ENCODE data around the gene ATP6V0C. TPM values are rescaled to one million over a fixed set of nuclear protein-coding genes. Genes with fewer than 3 reads are reported as not detected.

Gene ATP6V0C
- 14.0 and 28.9 TPM in 2 replicates for total RNA-seq

DNA sequence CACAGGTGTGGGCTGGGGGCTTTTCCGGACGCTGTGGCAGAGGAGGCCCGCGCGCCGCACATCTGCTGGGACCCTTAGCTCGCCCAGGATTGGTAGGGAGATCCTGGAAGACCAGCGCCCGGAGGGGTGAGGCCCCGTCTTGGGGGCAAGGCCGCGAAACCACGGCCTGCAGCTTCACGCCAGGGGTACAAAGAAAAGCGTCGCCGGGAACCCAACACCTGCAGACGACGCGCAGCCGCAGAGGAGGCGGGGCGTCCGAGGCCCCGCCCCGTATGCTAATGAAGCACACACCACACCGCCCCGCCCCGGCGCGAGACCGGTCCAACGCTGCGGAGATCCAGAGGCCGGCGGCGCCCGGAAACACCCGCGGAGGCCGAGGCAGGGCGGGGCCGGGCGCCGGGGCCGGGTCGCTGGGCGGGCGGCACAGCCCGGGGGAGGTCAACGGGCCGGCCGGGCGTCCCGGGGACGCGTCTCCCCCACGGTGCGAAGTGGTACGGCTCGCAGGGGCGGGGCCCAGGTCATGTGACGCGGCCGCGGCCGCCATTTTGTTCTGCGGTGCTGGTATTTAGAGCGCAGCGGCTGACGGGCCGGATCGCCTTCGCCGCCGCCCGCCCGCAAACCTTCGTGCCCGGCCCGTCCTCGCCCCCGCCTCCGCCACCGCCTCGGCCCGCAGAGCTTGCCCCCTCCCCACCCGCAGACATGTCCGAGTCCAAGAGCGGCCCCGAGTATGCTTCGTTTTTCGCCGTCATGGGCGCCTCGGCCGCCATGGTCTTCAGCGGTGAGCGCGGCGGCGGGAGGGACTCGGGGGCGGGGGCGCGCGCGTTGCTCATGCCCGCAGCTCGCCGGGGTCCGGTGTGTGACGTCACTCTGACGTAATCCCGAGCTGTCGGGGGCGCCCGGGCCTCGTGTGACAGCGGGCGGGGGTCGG is at the start of gene ATP6V0C:
Gene ATP6V0C, plus strand, starts transcription at position 548 of the 928 bp plus-strand sequence. Its CDS starts 152 bp downstream, at position 700.

GRCh38 chr16:2471016-2471652 is 42.6 kb upstream of the ATP6V0C start, which contains the start of gene NTN3:
Gene NTN3 (plus strand): TSS chr16:2471297. CDS start chr16:2471702, 405 bp downstream.

GRCh38 chr16:2474877-2475412 is 38.8 kb upstream of the ATP6V0C start, which contains the start of gene TBC1D24:
Gene TBC1D24 (plus strand): TSS chr16:2475127. CDS start chr16:2496149, 21,022 bp downstream.

DNA sequence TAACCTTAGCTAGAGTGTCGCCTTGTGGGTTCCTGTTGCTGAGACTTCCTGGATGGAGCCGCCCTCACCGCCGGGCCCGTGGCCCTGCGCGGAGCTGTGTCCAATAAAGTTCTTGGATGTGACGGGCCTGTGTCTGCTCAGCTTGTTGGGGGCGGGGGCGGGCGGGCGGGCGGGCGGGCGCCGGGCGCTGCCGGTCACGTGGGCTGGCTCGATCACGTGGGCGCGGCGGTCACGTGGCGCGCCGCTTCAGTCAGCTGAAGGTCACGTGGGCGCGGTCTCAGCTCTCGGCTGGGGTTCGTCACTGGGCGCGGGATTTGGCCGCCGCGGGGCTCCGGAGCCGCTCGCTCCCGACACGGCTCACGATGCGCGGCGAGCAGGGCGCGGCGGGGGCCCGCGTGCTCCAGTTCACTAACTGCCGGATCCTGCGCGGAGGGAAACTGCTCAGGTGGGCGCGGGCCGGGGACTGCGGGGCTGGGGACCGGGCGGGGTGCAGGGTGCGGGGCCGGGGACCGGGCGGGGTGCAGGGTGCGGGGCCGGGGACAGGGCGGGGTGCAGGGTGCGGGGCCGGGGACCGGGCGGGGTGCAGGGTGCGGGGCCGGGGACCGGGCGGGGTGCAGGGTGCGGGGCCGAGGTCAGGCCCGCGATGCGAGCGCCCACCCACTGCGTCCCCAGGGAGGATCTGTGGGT is 6.5 kb downstream of the ATP6V0C start, which contains the start of gene AMDHD2:
Gene AMDHD2, plus strand, starts transcription at position 275 of the 687 bp plus-strand sequence. Its CDS starts 88 bp downstream, at position 363.

DNA sequence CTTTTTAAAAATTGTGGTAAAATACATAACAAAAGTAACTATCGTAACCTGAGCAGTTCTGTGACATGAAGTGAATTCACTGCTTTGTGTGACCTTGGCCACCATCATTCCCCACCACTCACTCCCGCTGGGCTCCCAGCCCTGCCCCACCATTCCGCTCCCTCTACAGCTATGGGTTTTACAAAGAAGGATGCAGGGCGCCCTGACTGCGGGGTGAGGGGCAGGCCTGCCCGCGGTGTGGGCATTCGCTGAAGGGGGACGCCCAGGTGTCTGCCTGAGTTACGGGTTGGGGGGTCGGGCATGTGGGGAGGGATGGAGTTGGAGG is 17.6 kb downstream of the ATP6V0C start, which contains the start of gene CEMP1:
Gene CEMP1, minus strand, starts transcription at position 38 of the 325 bp plus-strand sequence. CDS start 335 bp downstream, outside the sequence.

GRCh38 chr16:2537451-2538379 is 24.0 kb downstream of the ATP6V0C start, which contains the start of gene PDPK1:
Gene PDPK1 (plus strand): TSS chr16:2538021. CDS start chr16:2538113, 92 bp downstream.

Other genes with a start within 250 kb of the ATP6V0C start
- gene RNPS1, start 245.8 kb upstream of the ATP6V0C start, total RNA-seq, result 80.3 and 114 TPM in 2 replicates
- gene ABCA3, start 173.2 kb upstream of the ATP6V0C start, total RNA-seq, result 0.64 and 0.68 TPM in 2 replicates
- 3.1 and 5.5 TPM in 2 replicates for gene CCNF, start 84.5 kb upstream of the ATP6V0C start, total RNA-seq
- gene TEDC2, start 53.8 kb upstream of the ATP6V0C start, total RNA-seq, result 1.00 and 1.0 TPM in 2 replicates
- 0.21 TPM in 1 of 2 replicates, not detected in the other for gene NTN3, start 42.7 kb upstream of the ATP6V0C start, total RNA-seq
- 5.1 and 13.5 TPM in 2 replicates for gene TBC1D24, start 38.8 kb upstream of the ATP6V0C start, total RNA-seq
- gene AMDHD2, start 6.4 kb downstream of the ATP6V0C start, total RNA-seq, result 20.8 and 27.9 TPM in 2 replicates
- 0.07 and 0.34 TPM in 2 replicates for gene CEMP1, start 17.5 kb downstream of the ATP6V0C start, total RNA-seq
- 16.7 and 36.2 TPM in 2 replicates for gene PDPK1, start 24.1 kb downstream of the ATP6V0C start, total RNA-seq
- 37.3 and 37.5 TPM in 2 replicates for gene KCTD5, start 168.6 kb downstream of the ATP6V0C start, total RNA-seq
- 1.0 and 1.9 TPM in 2 replicates for gene PRSS27, start 206.3 kb downstream of the ATP6V0C start, total RNA-seq
- gene SRRM2, start 238.7 kb downstream of the ATP6V0C start, total RNA-seq, result 39.0 and 118 TPM in 2 replicates